Globus pallidus (tissue), 1 donor: ENCODE data around the gene MIA.
"Not testable (repeated sequence)": the region's sequence is repeated elsewhere in the genome, so short reads cannot be mapped to it uniquely, and the experiment has no call there.

Source experiments
- DNase-seq: peaks from one replicate; pipeline ENCODE4 v3.0.0-alpha.2; 2015; ENCODE audit warnings: low spot score

Gene MIA

DNA sequence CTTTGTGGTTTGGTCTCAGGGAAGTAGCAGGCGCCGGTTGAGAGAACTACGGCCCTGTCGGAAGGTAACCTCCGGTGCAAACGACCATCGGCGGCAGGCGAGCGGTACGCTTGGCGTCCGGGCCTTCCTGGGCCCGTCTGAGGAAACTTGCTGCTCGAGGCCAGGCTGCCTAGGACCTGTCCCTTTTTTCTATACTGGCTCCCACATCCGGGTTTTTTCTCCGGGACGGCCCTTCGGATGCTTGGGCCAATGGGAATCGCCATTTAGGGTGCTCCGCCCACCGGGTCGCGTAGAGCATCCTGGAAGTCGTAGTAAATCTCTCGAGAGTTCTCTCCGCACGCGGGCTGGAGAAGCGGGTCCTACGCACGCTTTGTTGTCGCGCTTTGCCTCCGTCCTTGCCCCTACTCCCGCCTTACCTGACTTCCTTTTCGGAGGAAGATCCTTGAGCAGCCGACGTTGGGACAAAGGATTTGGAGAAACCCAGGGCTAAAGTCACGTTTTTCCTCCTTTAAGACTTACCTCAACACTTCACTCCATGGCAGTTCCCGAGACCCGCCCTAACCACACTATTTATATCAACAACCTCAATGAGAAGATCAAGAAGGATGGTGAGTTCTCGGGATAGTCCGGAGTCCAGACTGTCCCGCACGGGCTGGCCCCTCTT, 24.3 kb upstream of the MIA start, which contains the start of gene SNRPA:
TSS of gene SNRPA (plus strand) at position 330 of the 664 bp plus-strand sequence. CDS start at position 536, 206 bp downstream.
- peak; percentile 98 for DNase-seq

DNA sequence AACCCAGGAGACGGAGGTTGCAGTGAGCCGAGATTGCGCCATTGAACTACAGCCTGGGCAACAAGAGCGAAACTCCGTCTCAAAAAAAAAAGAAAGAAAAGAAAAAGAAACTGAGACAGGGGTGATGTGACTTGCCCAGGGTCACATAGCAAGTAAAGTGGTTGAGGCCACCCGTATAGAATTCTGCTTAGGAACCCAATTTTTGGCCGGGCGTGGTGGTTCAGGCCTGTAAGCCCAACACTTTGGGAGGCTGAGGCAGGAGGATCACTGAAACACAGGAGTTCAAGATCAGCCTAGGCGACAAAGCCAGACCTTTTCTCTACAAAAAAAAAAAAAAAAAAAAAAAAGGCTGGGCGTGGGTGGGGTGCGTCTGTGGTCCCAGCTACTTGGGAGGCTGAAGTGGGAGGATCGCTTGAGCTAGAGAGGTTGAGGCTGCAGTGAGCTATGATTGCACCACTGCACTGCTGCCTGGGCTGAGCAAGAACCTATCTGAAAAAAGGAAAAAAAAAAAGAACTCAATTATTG, 23.0 kb upstream of the MIA start:
- DNase-seq = no peak

DNA sequence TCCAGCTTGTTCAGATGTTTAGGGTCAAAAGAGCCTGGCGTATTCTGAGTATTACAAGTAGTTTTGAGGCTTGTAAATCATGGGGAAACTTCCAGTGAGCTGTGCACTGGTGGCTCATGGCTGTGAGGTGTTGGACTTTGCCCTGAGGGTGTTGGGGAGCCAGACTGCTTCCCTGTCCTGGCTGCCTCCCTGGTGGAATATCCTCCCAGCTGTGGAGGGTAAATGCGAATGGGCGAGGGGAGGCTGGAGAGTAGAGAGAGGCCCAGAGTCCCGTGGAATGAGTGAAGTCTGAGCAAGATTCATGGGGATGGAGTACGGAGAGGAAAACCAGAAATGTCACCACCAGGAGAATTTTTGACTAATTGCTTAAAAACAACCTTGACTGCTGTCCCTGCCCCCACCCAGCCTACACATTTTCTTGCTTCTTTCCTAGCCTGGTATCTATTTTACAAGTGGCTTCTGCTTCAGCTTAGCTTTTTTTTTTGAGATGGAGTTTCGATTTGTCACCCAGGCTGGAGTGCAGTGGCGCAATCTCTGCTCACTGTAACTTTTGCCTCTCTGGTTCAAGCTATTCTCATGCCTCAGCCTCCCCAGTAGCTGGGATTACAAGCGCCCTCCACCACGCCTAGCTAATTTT, 20.6 kb upstream of the MIA start:
- DNase-seq = no peak

DNA sequence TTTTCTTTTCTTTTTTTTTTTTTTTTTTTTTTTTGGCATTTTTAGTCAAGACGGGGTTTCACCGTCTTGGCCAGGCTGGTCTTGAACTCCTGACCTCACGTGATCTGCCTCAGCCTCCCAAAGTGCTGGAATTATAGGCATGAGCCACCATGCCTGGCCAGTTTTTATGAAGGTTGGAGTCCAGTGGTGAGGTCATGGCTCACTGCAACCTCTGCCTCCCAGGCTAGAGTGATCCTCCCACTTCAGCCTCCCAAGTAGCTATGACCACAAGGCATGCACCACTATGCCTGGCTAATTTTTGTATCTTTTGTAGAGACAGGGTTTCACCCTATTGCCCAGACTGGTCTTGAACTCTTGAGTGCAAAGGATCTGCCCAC, 20.1 kb upstream of the MIA start:
- DNase-seq = no peak

DNA sequence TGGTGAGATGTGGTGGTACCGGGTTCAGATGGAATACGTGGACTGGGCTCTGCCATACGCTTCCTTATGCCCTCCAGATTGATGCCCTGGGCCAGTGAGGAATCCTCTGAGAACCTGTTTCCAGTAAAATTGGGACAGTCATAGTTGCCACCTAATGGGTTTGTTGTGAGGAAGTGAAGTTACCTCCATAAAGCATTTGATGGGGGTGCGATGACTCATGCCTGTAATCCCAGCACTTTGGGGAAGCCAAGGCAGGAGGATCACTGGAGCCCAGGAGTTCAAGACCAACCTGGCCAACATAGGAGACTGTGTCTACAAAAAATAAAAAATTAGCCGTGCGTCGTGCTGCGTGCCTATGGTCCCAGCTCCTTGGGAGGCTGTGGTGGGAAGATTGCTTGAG, 19.5 kb upstream of the MIA start:
- no peak for DNase-seq

DNA sequence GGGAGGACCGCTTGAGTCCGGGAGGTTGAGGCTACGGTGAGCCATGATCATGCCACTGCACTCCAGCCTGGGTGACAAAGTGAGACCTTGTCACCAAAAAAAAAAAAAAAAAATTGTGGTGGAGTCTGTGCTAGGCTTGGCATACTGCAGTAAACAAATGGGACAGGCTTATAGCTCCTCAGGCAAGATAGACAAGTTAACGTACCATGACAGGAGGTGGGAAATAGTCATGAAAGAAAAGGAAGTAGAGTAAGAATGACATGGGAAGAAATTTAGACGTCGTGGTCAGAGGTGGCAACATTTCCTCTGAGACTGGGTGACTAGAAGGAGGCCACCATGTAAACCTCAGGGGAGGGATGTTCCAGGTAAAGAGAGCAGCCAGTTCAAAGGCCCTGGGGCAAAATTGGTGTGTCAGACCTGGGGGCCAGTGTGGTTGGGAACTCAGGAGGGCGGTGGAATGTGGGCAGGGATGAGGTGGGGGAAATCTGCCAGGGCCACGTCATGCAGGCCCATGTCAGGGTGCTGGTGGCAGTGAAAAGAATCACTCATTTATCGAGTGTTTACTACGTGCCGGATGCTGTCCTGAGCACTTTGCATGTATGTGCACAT, 18.7 kb upstream of the MIA start:
- DNase-seq = no peak

DNA sequence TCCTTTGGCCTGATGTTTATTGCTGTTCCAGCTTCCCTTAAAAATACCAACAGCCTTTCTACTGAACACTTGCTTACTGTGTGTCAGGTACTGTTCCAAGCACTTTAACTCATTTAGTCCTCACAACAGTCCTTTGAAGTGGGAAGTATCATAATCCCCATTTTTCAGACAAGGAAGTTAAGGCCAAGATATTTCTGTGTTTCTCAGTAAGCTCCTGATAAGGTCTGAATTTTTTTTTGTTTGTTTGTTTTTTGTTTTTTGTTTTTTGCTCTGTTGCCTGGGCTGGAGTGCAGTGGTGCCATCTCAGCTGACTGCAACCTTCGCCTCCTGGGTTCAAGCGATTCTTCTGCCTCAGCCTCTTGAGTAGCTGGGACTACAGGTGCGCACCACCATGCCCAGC, 16.8 kb upstream of the MIA start:
- no peak for DNase-seq

DNA sequence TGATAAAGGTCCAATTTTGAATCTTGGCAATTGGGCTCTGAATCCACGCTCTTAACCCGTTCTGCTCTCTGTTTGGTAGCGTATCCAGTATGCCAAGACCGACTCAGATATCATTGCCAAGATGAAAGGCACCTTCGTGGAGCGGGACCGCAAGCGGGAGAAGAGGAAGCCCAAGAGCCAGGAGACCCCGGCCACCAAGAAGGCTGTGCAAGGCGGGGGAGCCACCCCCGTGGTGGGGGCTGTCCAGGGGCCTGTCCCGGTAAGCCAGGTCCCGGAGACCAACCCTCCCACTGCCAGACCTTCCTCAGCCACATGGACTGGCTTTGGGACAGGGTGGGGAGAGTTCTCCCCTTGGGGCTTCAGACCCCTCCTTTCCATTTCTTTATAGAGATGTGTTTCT, 16.0 kb upstream of the MIA start:
- DNase-seq = no peak

DNA sequence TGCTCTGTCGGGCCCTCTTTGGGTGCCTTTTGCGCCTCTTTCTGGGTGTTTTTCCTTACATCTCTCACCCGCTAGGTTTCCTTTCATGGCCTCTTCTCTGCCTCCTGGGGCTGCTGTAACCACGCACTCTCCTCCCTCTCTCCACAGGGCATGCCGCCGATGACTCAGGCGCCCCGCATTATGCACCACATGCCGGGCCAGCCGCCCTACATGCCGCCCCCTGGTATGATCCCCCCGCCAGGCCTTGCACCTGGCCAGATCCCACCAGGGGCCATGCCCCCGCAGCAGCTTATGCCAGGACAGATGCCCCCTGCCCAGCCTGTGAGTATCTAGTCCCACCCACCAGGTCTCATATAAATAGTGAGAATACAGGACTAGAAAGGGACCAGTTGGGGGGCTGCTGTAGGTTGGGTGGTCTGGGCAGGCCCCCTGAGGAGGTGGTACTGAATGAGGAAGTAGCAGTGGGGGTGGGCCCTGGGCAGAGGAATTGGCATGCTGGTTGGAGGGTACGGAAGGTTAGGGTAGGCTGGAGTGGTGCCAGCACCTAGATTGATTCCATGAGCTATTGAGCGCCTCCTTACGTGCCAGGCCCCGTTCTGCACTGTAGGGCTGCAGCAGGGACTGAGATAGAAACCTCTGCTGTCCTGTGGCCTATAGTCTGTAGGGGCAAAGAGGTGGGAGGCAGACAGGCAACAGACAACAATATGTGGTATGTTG, 12.4 kb upstream of the MIA start:
- DNase-seq = no peak

DNA sequence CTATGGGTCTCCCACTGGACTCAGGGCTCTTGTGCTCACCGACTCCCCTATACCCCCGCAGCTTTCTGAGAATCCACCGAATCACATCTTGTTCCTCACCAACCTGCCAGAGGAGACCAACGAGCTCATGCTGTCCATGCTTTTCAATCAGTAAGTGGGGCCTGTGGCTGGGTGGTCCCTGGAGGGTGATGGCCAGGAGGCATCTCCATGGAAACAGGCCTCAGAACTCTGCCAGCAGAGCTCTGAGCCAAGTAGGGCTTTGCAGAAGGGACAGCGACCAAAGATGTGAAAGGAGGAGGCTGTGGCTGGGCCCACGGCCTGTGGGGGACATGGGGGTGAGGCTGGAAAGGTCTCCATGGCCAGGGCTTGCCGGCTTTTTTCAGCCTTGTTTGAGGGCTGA, 11.8 kb upstream of the MIA start:
- no peak for DNase-seq

DNA sequence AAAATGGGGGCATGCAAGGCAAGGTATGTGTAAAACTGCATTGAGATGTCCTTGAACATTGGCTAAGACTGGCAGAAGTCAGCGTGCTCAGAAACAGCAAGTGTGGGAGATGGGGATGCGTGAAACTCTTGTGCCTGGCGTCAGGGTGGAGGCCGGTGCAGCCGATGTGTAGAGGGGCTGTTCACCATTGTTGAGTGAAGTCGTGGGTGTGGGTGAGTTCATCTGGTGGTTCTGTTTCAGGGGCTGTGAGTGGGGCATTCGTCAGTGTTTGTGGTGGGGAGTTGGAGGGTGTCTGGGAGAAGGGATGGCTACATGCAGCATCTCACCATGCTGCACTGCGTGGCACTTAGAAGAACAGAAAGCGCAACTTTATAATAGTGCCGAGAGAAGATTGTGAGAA, 11.4 kb upstream of the MIA start:
- no peak for DNase-seq

DNA sequence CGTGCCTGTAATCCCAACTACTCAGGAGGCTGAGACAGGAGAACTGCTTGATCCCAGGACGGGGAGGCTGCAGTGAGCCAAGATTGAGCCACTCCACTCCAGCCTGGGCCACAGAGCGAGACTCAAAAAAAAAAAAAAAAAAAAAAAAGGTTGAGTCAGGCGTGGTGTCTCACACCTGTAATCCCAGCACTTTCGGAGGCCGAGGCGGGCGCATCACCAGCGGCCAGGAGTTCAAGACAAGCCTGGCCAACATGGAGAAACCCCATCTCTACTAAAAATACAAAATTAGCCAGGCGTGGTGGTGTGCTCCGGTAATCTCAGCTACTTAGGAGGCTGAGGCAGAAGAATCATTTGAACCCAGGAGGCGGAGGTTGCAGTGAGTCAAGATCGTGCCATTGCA, 8.9 kb upstream of the MIA start:
- DNase-seq = not testable (repeated sequence)

DNA sequence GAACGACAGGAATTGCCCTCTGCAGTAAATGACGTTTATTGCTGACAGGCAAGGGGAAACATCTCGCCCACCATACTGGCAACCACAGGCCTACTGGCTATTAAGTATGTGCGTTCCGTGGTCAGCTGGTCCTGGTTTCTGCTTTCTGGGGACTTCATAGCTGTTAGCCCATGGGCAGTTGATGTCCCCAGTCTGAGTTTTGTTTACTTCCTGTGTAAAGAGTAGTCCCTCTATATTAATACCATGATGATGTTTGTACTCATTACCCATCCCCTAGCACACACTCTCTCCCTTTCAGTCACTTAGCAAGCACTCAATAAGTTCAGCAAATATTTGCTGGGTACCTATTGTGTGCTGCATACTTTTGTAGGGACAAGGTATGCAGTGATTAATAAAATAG, 6.5 kb upstream of the MIA start:
- DNase-seq = no peak

DNA sequence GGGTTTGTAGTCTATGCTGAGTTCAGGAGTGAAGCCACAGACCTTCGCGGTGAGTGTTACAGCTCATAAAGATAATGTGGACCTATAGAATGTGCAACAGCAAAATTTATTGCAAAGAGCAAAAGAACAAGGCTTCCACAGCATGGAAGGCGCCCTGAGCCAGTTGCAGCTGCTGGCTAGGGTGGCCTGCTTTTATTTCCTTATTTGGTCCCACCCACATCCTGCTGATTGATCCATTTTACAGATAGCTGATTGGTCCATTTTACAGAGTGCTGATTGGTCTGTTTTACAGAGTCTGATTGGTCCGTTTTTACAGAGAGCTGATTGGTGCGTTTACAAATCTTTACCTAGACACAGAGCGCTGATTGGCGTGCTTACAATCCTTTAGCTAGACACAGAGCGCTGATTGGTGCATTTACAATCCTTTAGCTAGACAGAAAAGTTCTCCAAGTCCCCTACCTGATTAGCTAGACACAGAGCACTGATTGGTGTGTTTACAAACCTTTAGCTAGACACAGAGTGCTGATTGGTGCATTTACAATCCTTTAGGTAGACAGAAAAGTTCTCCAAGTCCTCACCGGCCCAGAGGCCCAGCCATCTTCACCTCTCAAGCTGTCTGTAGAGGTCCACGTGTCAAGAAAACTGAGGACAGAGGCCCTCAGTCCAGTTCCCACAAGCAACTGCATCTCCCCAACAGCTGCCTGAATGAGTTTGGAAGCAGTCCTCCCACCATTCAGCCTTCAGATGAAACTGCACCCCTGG, 4.0 kb upstream of the MIA start:
- DNase-seq = not testable (repeated sequence)

DNA sequence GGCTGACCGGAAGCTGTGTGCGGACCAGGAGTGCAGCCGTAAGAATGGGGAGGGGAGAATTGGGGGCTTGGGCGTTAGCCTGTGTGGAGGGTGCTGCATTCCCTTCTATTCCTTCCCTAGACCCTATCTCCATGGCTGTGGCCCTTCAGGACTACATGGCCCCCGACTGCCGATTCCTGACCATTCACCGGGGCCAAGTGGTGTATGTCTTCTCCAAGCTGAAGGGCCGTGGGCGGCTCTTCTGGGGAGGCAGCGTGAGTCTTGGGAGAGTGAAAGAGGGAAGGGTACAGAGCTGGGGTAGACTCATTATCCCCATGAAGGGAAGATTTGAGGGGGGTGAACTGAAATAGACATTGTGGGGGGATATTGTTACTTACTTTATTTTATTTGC, 306 bp downstream of the MIA start:
- DNase-seq = no peak

DNA sequence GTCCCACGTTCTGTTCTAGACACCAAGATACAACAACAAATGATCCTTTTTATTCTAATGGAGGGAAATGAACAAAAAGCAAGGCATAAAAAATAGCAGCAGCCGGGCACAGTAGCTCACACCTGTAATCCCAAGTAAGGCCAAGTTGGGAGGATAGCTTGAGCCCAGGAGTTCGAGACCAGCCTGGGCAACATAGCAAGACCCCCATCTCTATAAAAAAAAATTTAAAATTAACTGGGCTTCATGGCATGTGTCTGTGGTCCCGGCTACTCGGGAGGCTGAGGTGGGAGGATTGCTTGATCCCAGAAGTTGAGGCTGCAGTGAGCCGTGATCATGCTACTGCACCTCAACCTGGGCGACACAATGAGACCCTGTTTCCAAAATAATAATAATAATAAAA, 1.0 kb downstream of the MIA start:
- no peak for DNase-seq

DNA sequence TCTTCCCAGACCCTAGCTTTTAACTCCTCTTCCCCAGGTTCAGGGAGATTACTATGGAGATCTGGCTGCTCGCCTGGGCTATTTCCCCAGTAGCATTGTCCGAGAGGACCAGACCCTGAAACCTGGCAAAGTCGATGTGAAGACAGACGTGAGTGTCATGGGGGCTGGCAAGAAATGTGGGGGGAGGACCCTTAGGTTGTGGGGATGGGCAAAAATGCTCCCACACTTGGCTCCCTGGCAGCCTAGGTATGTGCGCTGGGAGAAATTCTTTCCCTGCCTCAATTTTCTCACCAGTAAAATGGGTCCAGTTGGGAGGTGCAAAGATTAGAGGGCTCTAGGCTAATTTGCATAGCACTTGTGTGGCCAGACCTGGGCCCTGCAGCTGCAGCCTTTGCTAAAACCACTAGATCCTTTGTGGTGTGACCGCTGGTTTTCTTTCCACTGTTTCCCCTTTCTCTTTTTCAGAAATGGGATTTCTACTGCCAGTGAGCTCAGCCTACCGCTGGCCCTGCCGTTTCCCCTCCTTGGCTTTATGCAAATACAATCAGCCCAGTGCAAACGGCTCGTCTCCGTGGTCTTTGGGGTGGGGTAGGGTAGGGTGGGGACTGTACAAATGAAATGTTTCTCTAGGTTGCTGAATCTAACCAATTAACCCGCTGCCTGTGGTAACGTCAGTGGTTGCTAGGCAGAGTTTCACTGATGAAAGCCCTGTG, 1.8 kb downstream of the MIA start:
- DNase-seq = peak; percentile 95

DNA sequence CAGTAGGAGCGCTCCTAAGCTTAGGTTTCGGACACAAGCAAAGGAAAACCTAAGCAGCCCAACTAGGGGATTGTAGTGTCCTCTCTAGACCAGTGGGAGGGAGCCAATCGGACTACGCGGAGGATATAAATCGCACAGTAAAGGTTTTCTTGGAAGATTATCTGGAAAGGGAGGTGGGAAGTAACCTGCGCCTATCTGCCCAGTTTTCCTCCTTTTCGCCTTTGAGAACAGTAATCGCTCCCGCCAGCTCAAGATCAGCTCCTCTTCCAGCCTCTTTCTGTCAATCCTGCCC, 2.3 kb downstream of the MIA start:
- DNase-seq = no peak

DNA sequence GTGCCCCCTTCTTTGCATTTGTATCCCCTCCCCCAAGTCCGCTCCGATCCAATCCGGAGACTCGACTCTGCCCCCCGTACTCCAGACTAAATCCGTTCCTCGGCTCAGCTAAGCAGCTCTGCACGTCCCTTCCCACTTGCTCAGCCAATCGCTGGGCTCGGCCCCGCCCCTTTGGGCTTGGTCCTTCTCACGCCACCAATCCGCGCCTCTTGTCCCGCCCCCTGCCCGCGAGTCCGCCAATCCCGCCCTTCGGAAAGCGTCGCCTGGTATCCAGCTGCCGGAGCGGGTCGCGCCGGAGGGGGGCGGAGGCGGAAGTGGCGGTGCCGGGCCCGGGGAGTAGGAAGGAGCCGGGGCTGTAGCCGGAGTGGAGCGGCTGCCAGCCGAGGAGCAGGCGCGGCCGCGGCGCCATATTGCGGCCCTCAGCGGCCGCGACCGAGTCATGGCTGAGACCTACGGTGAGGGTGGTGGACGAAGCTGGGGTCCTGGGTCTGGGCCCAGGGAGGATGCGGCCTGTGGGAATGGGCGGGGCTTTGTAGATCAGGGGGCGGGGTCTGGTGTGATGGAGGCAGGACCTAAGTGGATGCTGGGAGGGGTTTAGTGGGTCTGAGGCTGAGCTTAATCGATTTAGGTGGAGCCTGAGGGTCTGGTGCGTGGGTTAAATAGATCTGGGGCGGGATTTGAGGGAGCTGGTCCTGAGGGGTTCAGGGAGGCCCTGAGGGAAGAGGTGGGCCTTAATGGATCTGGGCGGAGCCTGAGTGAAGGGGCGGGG, 2.8 kb downstream of the MIA start, which contains the start of gene RAB4B:
TSS of gene RAB4B (plus strand) at position 311 of the 769 bp plus-strand sequence. CDS start at position 440, 129 bp downstream.
- peak; percentile 100 for DNase-seq

DNA sequence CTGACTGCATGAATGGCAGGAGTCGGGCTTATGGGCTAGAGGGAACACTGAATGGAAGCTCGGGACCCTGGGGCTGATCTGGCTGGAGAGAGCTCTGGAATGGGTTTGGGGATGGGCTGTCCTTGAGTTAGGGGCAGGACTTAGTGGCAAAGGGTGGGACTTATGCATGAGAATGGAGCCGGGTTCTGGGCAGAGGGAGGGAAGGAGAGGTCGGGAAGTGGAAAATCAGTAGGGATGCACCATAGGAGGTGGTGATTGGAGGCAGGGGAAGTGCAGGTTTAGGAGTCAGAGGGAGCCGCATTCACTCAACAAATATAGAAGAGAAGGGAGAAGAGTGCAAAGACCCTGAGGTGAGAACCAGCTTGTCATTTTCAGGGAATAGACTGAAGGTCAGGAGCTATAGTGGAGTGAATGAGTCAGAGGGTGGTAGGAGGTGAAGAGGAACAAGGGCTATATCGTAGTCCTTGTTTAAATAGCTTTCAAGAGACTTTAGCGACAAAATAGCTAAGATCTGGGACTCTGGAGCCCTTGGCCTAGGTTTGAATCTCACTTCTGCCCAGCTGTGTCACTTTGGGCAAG, 3.5 kb downstream of the MIA start:
- no peak for DNase-seq
